ENCODE results near the gene LDLRAP1. TPM values are rescaled to one million over a fixed set of nuclear protein-coding genes. Genes with fewer than 3 reads are reported as not detected.

LDLRAP1 gene
- total RNA-seq, 1 donor from 2014 or later = 22.3 TPM

DNA sequence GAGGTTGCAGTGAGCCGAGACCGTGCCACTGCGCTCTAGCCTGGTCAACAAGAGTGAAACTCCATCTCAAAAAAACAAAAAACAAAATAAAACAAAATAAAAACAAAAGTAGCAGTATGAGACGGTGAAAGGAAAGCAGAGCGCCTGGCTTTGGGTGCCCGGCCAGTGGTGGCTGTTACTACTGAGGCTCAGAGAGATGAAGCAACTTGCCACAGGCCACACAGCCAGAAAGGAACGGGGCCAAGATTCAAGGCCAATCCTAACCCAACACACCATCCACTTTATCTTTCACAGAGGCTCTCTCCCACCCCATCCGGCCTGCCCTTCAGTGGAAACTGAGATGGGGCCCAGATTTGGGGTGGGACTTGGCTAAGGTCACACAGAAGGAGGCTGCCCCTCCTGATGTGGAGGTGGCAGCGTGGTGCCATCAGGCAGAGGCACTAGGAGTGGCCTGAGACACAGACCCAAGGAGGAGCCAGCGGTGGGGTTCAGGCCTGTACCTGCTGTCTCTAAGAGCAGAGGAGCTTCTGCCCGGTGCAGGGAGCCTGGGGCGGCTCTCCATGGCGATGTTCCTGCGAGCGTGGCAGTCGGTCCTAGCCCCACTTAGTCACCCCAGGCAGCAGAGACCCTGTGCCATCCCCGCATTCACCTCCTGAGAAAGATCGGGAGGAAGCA is 33.2 kb downstream of the LDLRAP1 start:
- Histone ChIP-seq H3K27ac (no peak overlapping the region), H3K4me1 (no peaks in the 10 kb centered on the region), H3K4me3 (no peak overlapping the region), H3K27me3 (no peaks in the 10 kb centered on the region), H3K36me3 (no peaks in the 10 kb centered on the region), H3K9me3 (no peaks in the 10 kb centered on the region)
- intact Hi-C loops (cut with DNase I) = no loop called here
- TF ChIP-seq POLR2AphosphoS5 (IDR thresholded peaks at IDR 0.05; ENCODE audit: insufficient read depth in 1 of 2, low read depth in 1 of 2) (no peak), POLR2A (IDR thresholded peaks at IDR 0.05) (no peak)
- TF ChIP-seq, protein P1, sequence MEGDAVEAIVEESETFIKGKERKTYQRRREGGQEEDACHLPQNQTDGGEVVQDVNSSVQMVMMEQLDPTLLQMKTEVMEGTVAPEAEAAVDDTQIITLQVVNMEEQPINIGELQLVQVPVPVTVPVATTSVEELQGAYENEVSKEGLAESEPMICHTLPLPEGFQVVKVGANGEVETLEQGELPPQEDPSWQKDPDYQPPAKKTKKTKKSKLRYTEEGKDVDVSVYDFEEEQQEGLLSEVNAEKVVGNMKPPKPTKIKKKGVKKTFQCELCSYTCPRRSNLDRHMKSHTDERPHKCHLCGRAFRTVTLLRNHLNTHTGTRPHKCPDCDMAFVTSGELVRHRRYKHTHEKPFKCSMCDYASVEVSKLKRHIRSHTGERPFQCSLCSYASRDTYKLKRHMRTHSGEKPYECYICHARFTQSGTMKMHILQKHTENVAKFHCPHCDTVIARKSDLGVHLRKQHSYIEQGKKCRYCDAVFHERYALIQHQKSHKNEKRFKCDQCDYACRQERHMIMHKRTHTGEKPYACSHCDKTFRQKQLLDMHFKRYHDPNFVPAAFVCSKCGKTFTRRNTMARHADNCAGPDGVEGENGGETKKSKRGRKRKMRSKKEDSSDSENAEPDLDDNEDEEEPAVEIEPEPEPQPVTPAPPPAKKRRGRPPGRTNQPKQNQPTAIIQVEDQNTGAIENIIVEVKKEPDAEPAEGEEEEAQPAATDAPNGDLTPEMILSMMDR (IDR thresholded peaks at IDR 0.05) = no peak
- DNase-seq (ENCODE audit: extremely low spot score in 2 of 2) = no peak

DNA sequence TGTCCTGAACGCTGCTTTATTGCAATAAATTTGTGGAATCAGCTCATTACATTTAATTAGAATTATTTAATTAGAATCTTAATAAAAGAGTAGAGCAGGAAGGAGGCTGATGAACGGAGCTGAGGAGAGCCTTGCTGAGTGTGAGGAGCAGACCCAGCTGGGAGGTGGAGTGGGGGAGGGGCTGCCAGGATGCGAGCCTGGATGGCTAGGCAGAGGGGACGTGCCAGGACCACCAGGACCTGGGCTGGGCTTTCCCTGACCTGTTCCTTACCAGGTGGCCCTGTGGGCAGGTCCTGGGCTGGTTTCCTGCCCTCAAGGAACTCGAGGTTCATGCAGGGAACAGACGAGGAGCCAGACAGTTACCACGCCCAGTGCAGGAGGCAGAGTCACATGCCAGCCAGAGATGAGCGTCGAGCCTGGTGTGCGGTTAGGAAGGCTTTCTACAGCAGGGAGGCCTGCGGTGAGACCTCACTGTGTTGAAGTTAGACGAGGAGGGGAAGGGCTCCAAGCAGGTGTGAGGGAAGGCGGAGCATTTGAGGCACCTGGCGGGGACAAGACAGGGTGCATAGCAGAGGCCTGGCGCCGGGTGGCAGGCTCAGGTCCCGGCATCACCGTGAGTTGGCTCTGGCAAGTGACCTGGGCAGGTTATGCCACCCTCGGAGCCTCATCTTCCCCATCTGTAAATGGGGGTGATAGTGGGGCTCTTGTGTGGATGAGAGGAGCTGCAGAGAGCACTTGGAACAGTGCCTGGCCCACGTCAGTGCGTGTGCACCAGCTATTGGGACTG is 33.9 kb downstream of the LDLRAP1 start:
- no peaks in the 10 kb centered on the region for H3K4me1 ChIP-seq
- no peaks in the 10 kb centered on the region for H3K27me3 ChIP-seq
- intact Hi-C loops (cut with DNase I) = no loop called here
- no peaks in the 10 kb centered on the region for H3K36me3 ChIP-seq
- DNase-seq (ENCODE audit: extremely low spot score in 2 of 2) = no peak
- no peak overlapping the region for H3K4me3 ChIP-seq
- H3K27ac ChIP-seq = no peak overlapping the region
- no peaks in the 10 kb centered on the region for H3K9me3 ChIP-seq
- TF ChIP-seq, protein P1 (IDR thresholded peaks at IDR 0.05) = no peak

DNA sequence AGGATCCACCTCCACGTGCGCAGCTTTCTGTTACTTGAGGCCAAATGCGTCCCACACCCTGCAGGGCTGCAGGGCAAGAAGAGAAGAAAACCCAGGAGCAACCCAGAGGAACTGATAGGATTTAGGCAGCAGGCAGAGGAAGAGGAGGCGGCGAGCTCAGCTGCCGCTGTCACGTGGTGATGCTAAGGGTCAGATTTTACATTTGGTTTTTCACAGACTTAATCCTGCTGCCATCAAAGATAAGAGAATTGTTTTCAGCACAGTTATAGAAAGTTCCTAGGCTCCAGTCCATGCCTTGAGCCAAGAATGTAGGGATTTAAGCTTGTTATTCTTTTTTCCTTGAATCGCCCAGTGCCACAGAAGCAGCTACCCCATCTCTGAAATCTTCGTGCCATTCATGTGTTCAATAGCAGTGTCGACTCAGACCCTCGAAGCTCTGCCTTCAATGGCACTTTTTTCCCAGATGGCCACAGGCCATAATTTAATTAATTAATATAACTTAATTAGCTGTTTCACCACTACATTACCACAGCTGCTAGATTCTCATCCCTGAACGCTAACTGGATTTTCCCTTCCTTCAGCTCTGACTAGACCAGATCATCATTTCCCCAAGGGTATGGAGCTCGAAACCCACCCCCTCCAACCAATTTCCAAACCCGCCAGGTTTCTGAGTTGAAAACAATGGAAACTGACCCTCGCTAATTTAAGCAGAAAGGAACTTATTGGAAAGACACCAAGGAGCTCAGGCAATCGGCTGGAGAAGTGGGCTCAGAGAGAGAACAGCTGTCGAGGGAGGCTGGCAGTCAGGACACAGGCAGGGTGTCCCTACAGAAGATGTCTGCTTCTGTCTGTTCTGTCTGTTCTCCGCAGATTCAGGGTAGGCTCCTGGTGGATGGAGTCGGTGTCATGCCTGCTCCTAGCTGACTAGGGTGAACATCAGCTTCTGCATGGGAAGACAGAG is 36.2 kb downstream of the LDLRAP1 start:
- Histone ChIP-seq H3K27me3 (no peaks in the 10 kb centered on the region), H3K9me3 (no peaks in the 10 kb centered on the region), H3K36me3 (no peaks in the 10 kb centered on the region), H3K27ac (no peak overlapping the region), H3K4me3 (no peak overlapping the region), H3K4me1 (no peaks in the 10 kb centered on the region)
- no peak for DNase-seq (ENCODE audit: extremely low spot score in 2 of 2)
- TF ChIP-seq POLR2AphosphoS5 (IDR thresholded peaks at IDR 0.05; ENCODE audit: insufficient read depth in 1 of 2, low read depth in 1 of 2) (no peak), POLR2A (IDR thresholded peaks at IDR 0.05) (no peak)
- TF ChIP-seq, protein P1 (IDR thresholded peaks at IDR 0.05) = no peak
- intact Hi-C loops (cut with DNase I) = no loop called here

DNA sequence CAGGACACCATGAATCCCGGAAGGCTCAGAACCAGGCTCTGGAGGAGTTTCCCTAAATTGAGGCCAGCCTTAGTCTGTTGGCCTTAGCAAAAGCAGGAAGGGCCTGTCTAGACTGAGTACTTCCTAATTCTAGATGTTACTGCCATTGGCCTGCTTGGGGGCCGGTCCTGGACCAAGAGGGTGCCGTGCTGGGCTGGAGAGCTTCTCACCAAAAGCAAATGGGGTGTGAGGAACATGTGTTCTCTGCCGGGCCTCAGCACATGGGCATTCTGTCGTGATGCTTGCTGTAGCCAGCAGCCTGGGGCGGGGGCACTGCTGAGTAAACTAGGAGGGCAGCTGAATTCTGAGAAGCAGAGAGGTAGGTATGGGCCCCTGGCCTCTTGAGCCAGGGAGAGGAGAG is 37.5 kb downstream of the LDLRAP1 start:
- no peaks in the 10 kb centered on the region for H3K9me3 ChIP-seq
- no peak overlapping the region for H3K27ac ChIP-seq
- TF ChIP-seq, protein P1 (IDR thresholded peaks at IDR 0.05) = no peak
- no peak for TF ChIP-seq POLR2AphosphoS5 (IDR thresholded peaks at IDR 0.05; ENCODE audit: insufficient read depth in 1 of 2, low read depth in 1 of 2)
- no peak for TF ChIP-seq POLR2A (IDR thresholded peaks at IDR 0.05)
- H3K4me1 ChIP-seq = no peaks in the 10 kb centered on the region
- intact Hi-C loops (cut with DNase I) = no loop called here
- no peaks in the 10 kb centered on the region for H3K27me3 ChIP-seq
- no peak for DNase-seq (ENCODE audit: extremely low spot score in 2 of 2)
- no peak overlapping the region for H3K4me3 ChIP-seq
- H3K36me3 ChIP-seq = no peaks in the 10 kb centered on the region

Measured in vagina (tissue), 2 donors.